PC-9 (cell line): ENCODE data around the gene ATRNL1. TPM values are rescaled to one million over a fixed set of nuclear protein-coding genes. Genes with fewer than 3 reads are reported as not detected.

Source experiments
- BruUV-seq: library from RNA; stranded (reverse); fragments of 400-500 nt; replicated peaks from 2 replicates; lab custom pipeline; 2021; lab: Mats Ljungman, UMichigan
- CTCF ChIA-PET: fragments of 300-600 bp; sonication (Branson Sonifier 250); formaldehyde crosslinking; loops from one replicate; lab custom pipeline; 2022; ENCODE audit warnings: antibody characterized with exemption; lab: Charles Lee
- POLR2A ChIA-PET: fragments of 300-600 bp; sonication (Branson Sonifier 250); formaldehyde crosslinking; loops from one replicate; lab custom pipeline; 2022; ENCODE audit warnings: antibody characterized with exemption; ENCODE audit not compliant: unreplicated experiment; lab: Charles Lee
- DNase-seq, 2 experiments: peaks; one replicate each; pipeline versions ENCODE4 v3.0.0 to v3.0.0-alpha.2; 2015 to 2022; ENCODE audit warnings: mixed read lengths in 1 of 2
- H2AFZ ChIP-seq: fragments of 200-600 bp; sonication (generic); 2 replicates; pipeline ENCODE4 v1.8.1; 2017; ENCODE audit warnings: antibody characterized with exemption
- H3F3A ChIP-seq: fragments of 200-600 bp; sonication (generic); 2 replicates; pipeline ENCODE4 v1.8.1; 2017; ENCODE audit warnings: antibody characterized with exemption, mild to moderate bottlenecking, low read depth; ENCODE audit not compliant: insufficient read depth
- H3K27ac ChIP-seq: fragments of 200-600 bp; sonication (generic); 2 replicates; pipeline ENCODE4 v1.6.1; 2016; ENCODE audit warnings: mixed run types
- H3K27me3 ChIP-seq: fragments of 200-600 bp; sonication (generic); 2 replicates; pipeline ENCODE4 v1.6.1; 2016; ENCODE audit warnings: low read depth, mixed run types; ENCODE audit not compliant: insufficient read depth
- H3K36me3 ChIP-seq: fragments of 200-600 bp; sonication (generic); 2 replicates; pipeline ENCODE4 v1.6.1; 2016; ENCODE audit warnings: low read depth, mixed run types
- H3K4me1 ChIP-seq: fragments of 200-600 bp; sonication (generic); replicated peaks from 2 replicates; pipeline ENCODE4 v1.6.1; 2016; ENCODE audit warnings: mixed run types; ENCODE audit not compliant: insufficient read depth
- H3K4me2 ChIP-seq: fragments of 200-600 bp; sonication (generic); 2 replicates; pipeline ENCODE4 v1.6.1; 2017; ENCODE audit warnings: mixed run types
- H3K4me3 ChIP-seq: fragments of 200-600 bp; sonication (generic); 2 replicates; pipeline ENCODE4 v1.6.1; 2016; ENCODE audit warnings: mixed run types
- H3K79me2 ChIP-seq: fragments of 200-600 bp; sonication (generic); 2 replicates; pipeline ENCODE4 v1.6.1; 2017; ENCODE audit warnings: low read depth, mixed run types
- H3K9me2 ChIP-seq: fragments of 200-600 bp; sonication (generic); 2 replicates; pipeline ENCODE4 v1.8.1; 2017; ENCODE audit warnings: mild to moderate bottlenecking; ENCODE audit not compliant: insufficient read depth
- H3K9me3 ChIP-seq: fragments of 200-600 bp; sonication (generic); 2 replicates; pipeline ENCODE4 v1.8.1; 2016; ENCODE audit warnings: low read depth; ENCODE audit not compliant: insufficient read depth
- H4K20me1 ChIP-seq: fragments of 200-600 bp; sonication (generic); 2 replicates; pipeline ENCODE4 v1.8.1; 2017; ENCODE audit not compliant: insufficient read depth
- EZH2 ChIP-seq: fragments of 200-600 bp; sonication (generic); IDR thresholded peaks from 2 replicates; pipeline ENCODE4 v1.8.0; 2017; ENCODE audit warnings: antibody characterized with exemption, low read depth
- intact Hi-C: fragments of 100-400 bp; cut with micrococcal nuclease; formaldehyde crosslinking; loops from one replicate; pipeline ENCODE4 v1.10.0; 2022; ENCODE audit not compliant: unreplicated experiment
- total RNA-seq: library from RNA; stranded (reverse); gene quantifications from 2 replicates; pipeline ENCODE4 v1.2.3, GENCODE V29; 2021
- TF ChIP-seq, protein P1 (sequence below): fragments of 200-600 bp; sonication (generic); conservative IDR thresholded peaks from 2 replicates; pipeline ENCODE4 v1.6.1; 2017; ENCODE audit warnings: mixed run types, antibody characterized with exemption, mild to moderate bottlenecking, moderate library complexity

ATRNL1 gene
- total RNA-seq, 1 experiment from 2014 or later = not detected

DNA sequence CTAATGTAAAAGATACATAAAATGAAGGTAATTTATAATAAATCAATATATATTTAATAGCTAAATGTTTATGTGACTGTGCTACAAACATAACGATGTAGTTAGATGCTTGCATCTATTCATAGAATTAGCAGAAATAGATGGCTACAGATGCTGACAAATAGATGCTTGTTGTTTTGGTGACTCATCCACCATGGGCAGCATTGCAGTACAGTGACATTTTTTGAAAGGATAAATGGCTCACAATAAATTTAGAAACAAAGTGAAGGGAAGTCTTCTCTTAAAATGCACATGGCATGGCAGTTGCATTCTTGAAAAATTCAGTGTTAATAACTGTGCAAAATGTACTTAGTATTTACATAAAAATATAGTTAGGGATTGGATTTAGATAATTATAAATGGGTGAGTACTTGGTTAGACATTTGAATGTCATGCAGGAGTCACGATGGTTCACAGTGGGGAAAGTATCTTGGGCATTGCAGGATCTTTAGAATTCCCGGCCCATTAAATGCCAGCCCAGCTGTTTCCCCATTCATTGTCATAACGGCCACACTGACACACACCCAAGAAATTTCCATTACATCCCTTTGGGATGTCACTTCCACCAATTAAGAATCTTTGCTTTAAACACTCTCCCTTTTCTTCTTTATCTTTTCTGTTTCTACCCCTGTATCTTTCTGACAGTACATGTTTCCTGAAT lies 564.1 kb downstream of the ATRNL1 start:
- BruUV-seq = no TSS peak
- Histone ChIP-seq H3K4me2 (no peak overlapping the region), H3K27me3 (no peaks in the 10 kb centered on the region), H3K36me3 (no peaks in the 10 kb centered on the region), H3K4me3 (no peak overlapping the region), H3K27ac (no peak overlapping the region), H3K9me3 (no peaks in the 10 kb centered on the region), H4K20me1 (no peaks in the 10 kb centered on the region), H2AFZ (no peak overlapping the region), H3K9me2 (no peaks in the 10 kb centered on the region), H3K79me2 (no peaks in the 10 kb centered on the region), H3F3A (no peaks in the 10 kb centered on the region), H3K4me1 (no peaks in the 10 kb centered on the region)
- no peak for TF ChIP-seq EZH2
- TF ChIP-seq, protein P1, sequence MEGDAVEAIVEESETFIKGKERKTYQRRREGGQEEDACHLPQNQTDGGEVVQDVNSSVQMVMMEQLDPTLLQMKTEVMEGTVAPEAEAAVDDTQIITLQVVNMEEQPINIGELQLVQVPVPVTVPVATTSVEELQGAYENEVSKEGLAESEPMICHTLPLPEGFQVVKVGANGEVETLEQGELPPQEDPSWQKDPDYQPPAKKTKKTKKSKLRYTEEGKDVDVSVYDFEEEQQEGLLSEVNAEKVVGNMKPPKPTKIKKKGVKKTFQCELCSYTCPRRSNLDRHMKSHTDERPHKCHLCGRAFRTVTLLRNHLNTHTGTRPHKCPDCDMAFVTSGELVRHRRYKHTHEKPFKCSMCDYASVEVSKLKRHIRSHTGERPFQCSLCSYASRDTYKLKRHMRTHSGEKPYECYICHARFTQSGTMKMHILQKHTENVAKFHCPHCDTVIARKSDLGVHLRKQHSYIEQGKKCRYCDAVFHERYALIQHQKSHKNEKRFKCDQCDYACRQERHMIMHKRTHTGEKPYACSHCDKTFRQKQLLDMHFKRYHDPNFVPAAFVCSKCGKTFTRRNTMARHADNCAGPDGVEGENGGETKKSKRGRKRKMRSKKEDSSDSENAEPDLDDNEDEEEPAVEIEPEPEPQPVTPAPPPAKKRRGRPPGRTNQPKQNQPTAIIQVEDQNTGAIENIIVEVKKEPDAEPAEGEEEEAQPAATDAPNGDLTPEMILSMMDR = no peak
- POLR2A ChIA-PET = no interaction called here
- intact Hi-C loops = no loop called here
- CTCF ChIA-PET = no interaction called here
- DNase-seq = no peak

DNA sequence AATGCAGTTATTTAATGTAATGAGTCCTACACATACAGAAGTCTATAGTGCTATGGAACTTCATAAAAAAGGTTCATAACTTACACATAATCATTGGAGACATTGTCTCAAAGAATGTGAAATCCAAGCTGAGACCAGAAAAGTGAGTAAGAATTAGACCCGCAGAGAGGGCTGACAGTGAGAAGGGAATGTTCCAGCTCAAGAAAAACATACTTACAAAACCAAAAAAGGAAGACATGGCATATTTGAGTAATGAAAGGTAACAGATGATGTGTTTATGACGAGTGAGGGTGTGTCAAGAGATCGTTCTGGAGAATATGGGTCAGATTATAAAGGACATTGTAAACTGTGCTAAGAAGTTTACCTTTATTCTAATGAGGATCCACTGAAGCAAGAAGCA lies 566.5 kb downstream of the ATRNL1 start:
- Histone ChIP-seq H3F3A (no peaks in the 10 kb centered on the region), H2AFZ (no peak overlapping the region), H3K79me2 (no peaks in the 10 kb centered on the region), H3K4me1 (no peaks in the 10 kb centered on the region), H3K4me2 (no peak overlapping the region), H3K27me3 (no peaks in the 10 kb centered on the region), H3K36me3 (no peaks in the 10 kb centered on the region), H4K20me1 (no peaks in the 10 kb centered on the region), H3K9me2 (no peaks in the 10 kb centered on the region), H3K9me3 (no peaks in the 10 kb centered on the region), H3K27ac (no peak overlapping the region), H3K4me3 (no peak overlapping the region)
- POLR2A ChIA-PET = no interaction called here
- intact Hi-C loops = no loop called here
- CTCF ChIA-PET = no interaction called here
- no TSS peak for BruUV-seq
- TF ChIP-seq, protein P1 = no peak
- TF ChIP-seq EZH2 = no peak
- DNase-seq = no peak

DNA sequence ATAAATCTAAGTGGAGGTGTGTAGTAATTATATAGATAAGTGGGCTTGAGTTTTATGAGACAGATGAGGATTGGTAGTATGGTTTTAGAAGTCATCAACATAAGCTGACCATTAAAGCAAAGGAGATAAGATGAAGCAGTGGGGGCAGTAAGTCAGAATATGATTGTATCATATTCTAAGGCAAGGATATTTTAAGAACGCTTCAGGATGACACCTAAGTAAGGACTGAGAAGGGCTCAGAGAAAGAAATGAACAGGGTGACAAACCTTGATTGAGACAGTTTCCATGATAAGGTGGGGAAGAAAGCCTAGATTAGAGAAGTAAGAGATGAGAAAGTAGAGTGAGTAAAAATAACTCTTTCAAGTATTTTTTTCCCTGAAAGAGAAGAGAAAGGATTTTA lies 567.2 kb downstream of the ATRNL1 start:
- Histone ChIP-seq H3K9me3 (no peaks in the 10 kb centered on the region), H2AFZ (no peak overlapping the region)
- intact Hi-C loops = no loop called here

More for the DNA sequence above, 567.2 kb downstream of the ATRNL1 start:
- Histone ChIP-seq H3K79me2 (no peaks in the 10 kb centered on the region), H4K20me1 (no peaks in the 10 kb centered on the region), H3K27ac (no peak overlapping the region), H3K27me3 (no peaks in the 10 kb centered on the region), H3K36me3 (no peaks in the 10 kb centered on the region), H3F3A (no peaks in the 10 kb centered on the region), H3K4me2 (no peak overlapping the region), H3K4me3 (no peak overlapping the region), H3K4me1 (no peaks in the 10 kb centered on the region), H3K9me2 (no peaks in the 10 kb centered on the region)
- CTCF ChIA-PET = no interaction called here
- no peak for DNase-seq
- POLR2A ChIA-PET = no interaction called here
- BruUV-seq = no TSS peak
- no peak for TF ChIP-seq EZH2
- TF ChIP-seq, protein P1 = no peak
